Ascending aorta (tissue), 2 donors: ENCODE data around the gene CSNK1G1. TPM values are rescaled to one million over a fixed set of nuclear protein-coding genes. Genes with fewer than 3 reads are reported as not detected.

Experiments
- DNase-seq, 2 donors: peaks; one replicate each; pipeline ENCODE4 v3.0.0-alpha.2; 2019; ENCODE audit warnings: low spot score in 2 of 2
- H3K27ac ChIP-seq, 2 donors: fragments of 200-600 bp; sonication (generic); one replicate each; pipeline ENCODE4 v1.5.1; 2016 to 2017; ENCODE audit warnings: mild to moderate bottlenecking in 1 of 2
- H3K27me3 ChIP-seq: fragments of 200-600 bp; sonication (generic); one replicate; pipeline ENCODE4 v1.5.1; 2017
- H3K36me3 ChIP-seq, 2 donors: fragments of 200-600 bp; sonication (generic); one replicate each; pipeline ENCODE4 v1.5.1; 2016
- H3K4me1 ChIP-seq, 2 donors: fragments of 200-600 bp; sonication (generic); one replicate each; pipeline ENCODE4 v1.5.1; 2016 to 2017; ENCODE audit warnings: mild to moderate bottlenecking in 1 of 2
- H3K4me3 ChIP-seq, 2 donors: fragments of 200-600 bp; sonication (generic); one replicate each; pipeline ENCODE4 v1.5.1; 2016 to 2017; ENCODE audit warnings: mild to moderate bottlenecking in 1 of 2
- H3K9me3 ChIP-seq, 2 donors: fragments of 200-600 bp; sonication (generic); one replicate each; pipeline ENCODE4 v1.5.1; 2016
- intact Hi-C: fragments of 100-400 bp; cut with DNase I; formaldehyde crosslinking; loops from one replicate; pipeline ENCODE4 v1.15.1; 2023
- total RNA-seq: library from RNA; depleted of rRNA; stranded (reverse); fragments of >200 nt; gene quantifications from one replicate; pipeline ENCODE4 v1.1.0, GENCODE V29; 2016
- TF ChIP-seq, protein P1 (sequence below), 3 experiments: fragments of 200-600 bp in 2 of 3; fragments of 450-650 bp in 1 of 3; sonication (generic) in 2 of 3; IDR thresholded peaks; one replicate each; pipeline ENCODE4 v1.5.1; 2016 to 2019; ENCODE audit warnings: antibody characterized with exemption in 3 of 3, mild to moderate bottlenecking in 1 of 3, moderate library complexity in 1 of 3

CSNK1G1 gene
- total RNA-seq, 1 donor from 2014 or later: 12.9 TPM

DNA sequence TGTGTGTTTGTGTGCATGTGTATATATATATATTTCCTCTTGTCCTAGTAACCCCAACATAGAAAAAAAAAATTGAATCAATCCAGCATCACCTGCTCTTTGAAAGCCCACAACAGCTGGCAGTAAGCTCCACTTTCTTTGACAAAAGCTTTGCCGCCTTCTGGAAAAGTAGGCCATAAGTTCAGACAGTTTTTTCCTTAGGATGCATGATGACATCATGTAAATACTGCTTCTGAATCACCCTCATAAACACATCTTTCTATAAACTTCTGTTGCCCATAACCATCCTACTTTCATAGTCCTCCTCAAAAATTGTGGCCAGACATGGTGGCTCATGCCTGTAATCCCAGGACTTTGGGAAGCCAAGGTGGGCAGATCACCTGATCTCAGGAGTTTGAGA lies 67.4 kb downstream of the CSNK1G1 start:
- Histone ChIP-seq H3K9me3 (no peaks in the 10 kb centered on the region), H3K4me1 (no peaks in the 10 kb centered on the region), H3K36me3 (no peaks in the 10 kb centered on the region), H3K4me3 (no peak overlapping the region), H3K27me3 (no peaks in the 10 kb centered on the region), H3K27ac (no peak overlapping the region)
- intact Hi-C loops: no loop called here
- no peak for DNase-seq
- TF ChIP-seq, protein P1, sequence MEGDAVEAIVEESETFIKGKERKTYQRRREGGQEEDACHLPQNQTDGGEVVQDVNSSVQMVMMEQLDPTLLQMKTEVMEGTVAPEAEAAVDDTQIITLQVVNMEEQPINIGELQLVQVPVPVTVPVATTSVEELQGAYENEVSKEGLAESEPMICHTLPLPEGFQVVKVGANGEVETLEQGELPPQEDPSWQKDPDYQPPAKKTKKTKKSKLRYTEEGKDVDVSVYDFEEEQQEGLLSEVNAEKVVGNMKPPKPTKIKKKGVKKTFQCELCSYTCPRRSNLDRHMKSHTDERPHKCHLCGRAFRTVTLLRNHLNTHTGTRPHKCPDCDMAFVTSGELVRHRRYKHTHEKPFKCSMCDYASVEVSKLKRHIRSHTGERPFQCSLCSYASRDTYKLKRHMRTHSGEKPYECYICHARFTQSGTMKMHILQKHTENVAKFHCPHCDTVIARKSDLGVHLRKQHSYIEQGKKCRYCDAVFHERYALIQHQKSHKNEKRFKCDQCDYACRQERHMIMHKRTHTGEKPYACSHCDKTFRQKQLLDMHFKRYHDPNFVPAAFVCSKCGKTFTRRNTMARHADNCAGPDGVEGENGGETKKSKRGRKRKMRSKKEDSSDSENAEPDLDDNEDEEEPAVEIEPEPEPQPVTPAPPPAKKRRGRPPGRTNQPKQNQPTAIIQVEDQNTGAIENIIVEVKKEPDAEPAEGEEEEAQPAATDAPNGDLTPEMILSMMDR (IDR thresholded peaks at IDR 0.05): no peak

DNA sequence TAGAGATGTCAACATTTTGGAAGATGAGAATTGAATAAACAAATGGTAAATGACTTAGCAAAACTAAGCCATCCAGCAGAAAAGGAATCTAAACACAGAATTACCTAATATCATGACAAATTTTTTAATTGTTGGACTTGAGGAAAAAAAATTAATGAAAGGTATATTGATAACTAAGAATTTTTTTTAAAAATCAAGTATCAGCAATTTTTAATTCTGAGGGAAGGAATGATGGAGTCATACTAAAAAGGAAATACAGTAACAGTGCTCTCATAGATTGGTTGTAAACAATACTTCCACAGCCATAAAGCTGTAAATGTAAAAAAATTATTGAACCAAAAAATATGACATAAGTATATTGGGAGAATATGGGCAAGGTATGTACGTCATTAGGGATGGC lies 68.0 kb downstream of the CSNK1G1 start:
- Histone ChIP-seq H3K4me1 (no peaks in the 10 kb centered on the region), H3K36me3 (no peaks in the 10 kb centered on the region), H3K4me3 (no peak overlapping the region), H3K27ac (no peak overlapping the region), H3K27me3 (no peaks in the 10 kb centered on the region), H3K9me3 (no peaks in the 10 kb centered on the region)
- no peak for DNase-seq
- TF ChIP-seq, protein P1 (IDR thresholded peaks at IDR 0.05): no peak
- intact Hi-C loops: no loop called here

DNA sequence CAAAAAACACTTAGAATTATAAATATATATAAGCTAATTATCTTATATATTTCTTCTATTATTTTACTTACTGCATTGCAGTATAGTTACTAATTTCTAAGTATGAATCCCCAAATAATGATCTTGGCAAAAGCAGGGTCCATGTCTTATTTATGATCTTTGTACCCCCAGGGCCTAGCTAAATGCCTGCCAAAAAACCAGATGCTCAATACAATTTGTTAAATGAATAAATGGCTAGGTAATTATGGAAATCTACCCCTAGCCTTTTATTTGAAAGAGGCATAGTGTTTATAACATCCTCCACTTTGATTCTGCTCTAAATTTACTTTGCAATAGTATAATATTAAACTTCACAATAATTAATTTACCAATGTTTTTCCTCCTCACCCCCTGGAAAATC lies 69.5 kb downstream of the CSNK1G1 start:
- TF ChIP-seq, protein P1 (IDR thresholded peaks at IDR 0.05): no peak
- no peaks in the 10 kb centered on the region for H3K27me3 ChIP-seq
- no peaks in the 10 kb centered on the region for H3K4me1 ChIP-seq
- H3K27ac ChIP-seq: no peak overlapping the region
- no peak for DNase-seq
- H3K36me3 ChIP-seq: no peaks in the 10 kb centered on the region
- intact Hi-C loops: no loop called here
- no peak overlapping the region for H3K4me3 ChIP-seq
- no peaks in the 10 kb centered on the region for H3K9me3 ChIP-seq

DNA sequence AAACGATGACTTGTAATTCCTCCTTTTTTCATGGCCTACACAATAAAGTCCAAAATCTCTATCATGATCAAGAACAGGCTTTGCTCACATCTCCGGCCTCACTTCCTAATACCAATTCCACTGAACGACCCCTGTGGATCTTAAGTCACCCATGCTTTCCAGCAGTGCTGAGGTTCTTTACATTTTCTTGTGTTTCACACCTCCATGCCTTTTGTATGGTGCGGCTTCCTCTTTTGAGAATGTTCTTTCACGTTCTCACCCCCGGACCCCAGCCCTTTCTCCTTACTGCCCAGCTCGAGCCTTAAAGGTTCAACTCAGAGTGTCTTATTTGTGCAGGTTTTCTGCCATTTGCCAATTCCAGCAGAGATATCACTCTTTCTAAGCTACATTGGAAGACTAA lies 70.1 kb downstream of the CSNK1G1 start:
- H3K4me1 ChIP-seq: no peaks in the 10 kb centered on the region
- H3K4me3 ChIP-seq: no peak overlapping the region
- TF ChIP-seq, protein P1 (IDR thresholded peaks at IDR 0.05): no peak
- H3K36me3 ChIP-seq: no peaks in the 10 kb centered on the region
- no peaks in the 10 kb centered on the region for H3K9me3 ChIP-seq
- intact Hi-C loops: no loop called here
- H3K27ac ChIP-seq: no peak overlapping the region
- no peaks in the 10 kb centered on the region for H3K27me3 ChIP-seq
- no peak for DNase-seq

DNA sequence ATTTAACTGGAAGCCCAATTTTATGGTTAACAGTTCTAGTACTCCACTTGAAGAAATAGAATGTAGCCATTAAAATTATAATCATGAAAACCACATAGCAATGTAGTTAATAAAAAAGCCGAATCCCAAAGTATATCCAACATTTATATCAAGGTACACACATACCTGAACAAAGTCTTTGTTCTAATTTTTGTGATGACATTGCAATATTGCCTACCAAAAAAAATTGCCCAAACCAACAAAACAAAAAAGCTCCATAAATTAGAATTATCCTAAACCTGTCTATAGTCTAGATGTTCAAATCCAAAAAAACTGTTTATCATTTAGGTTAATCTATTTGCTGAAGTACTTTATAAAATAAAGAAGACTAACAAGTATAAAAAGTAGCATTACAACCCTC lies 70.8 kb downstream of the CSNK1G1 start:
- intact Hi-C loops: no loop called here
- no peaks in the 10 kb centered on the region for H3K4me1 ChIP-seq
- TF ChIP-seq, protein P1 (IDR thresholded peaks at IDR 0.05): no peak
- H3K36me3 ChIP-seq: no peaks in the 10 kb centered on the region
- DNase-seq: no peak
- H3K9me3 ChIP-seq: no peaks in the 10 kb centered on the region
- no peaks in the 10 kb centered on the region for H3K27me3 ChIP-seq
- H3K27ac ChIP-seq: no peak overlapping the region
- no peak overlapping the region for H3K4me3 ChIP-seq

DNA sequence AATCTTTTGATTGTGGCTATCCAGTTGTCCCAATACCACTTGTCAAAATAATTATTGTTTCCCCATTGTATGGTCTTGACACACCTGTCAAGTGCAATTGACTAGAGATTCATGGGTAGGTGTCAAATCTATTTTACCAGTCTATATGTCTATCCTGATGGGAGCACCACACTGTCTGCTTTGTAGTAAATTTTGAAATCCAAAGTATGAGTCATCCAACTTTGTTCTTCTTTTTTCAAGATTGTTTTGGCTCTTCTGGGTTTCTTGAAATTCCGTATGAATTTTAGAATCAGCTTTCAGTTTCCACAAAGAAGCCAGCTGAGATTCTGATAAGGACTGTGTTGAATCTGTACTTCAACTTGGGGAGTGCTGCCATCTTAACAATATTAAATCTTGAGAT lies 71.9 kb downstream of the CSNK1G1 start:
- no peak overlapping the region for H3K4me3 ChIP-seq
- H3K27me3 ChIP-seq: no peaks in the 10 kb centered on the region
- H3K27ac ChIP-seq: no peak overlapping the region
- DNase-seq: no peak
- H3K9me3 ChIP-seq: no peaks in the 10 kb centered on the region
- TF ChIP-seq, protein P1 (IDR thresholded peaks at IDR 0.05): no peak
- intact Hi-C loops: no loop called here
- no peaks in the 10 kb centered on the region for H3K4me1 ChIP-seq
- no peaks in the 10 kb centered on the region for H3K36me3 ChIP-seq
